Fibroblast of mammary gland (primary cell): ENCODE measurements around the gene MRPL2.

Experiments used
- DNase-seq: peaks from one replicate; pipeline ENCODE4 v3.0.0-alpha.2; 2010; ENCODE audit warnings: low read depth
- H3K4me3 ChIP-seq: 2 replicates; pipeline ENCODE4 v1.5.1; 2011; ENCODE audit warnings: low read depth, mild to moderate bottlenecking, low read length, moderate library complexity; ENCODE audit not compliant: control insufficient read depth
- TF ChIP-seq, protein P1 (sequence below): conservative IDR thresholded peaks from 2 replicates; pipeline ENCODE4 v1.5.1; 2011; ENCODE audit warnings: low read depth, low read length, inconsistent platforms; ENCODE audit not compliant: control insufficient read depth, insufficient read depth

The MRPL2 gene

GRCh38 chr6:43076464-43077332 lies 17.5 kb upstream of the MRPL2 start:
- peak; percentile 44 for DNase-seq
- TF ChIP-seq, protein P1, sequence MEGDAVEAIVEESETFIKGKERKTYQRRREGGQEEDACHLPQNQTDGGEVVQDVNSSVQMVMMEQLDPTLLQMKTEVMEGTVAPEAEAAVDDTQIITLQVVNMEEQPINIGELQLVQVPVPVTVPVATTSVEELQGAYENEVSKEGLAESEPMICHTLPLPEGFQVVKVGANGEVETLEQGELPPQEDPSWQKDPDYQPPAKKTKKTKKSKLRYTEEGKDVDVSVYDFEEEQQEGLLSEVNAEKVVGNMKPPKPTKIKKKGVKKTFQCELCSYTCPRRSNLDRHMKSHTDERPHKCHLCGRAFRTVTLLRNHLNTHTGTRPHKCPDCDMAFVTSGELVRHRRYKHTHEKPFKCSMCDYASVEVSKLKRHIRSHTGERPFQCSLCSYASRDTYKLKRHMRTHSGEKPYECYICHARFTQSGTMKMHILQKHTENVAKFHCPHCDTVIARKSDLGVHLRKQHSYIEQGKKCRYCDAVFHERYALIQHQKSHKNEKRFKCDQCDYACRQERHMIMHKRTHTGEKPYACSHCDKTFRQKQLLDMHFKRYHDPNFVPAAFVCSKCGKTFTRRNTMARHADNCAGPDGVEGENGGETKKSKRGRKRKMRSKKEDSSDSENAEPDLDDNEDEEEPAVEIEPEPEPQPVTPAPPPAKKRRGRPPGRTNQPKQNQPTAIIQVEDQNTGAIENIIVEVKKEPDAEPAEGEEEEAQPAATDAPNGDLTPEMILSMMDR, result no peak
- peak overlapping the region; percentile 80 for H3K4me3 ChIP-seq

GRCh38 chr6:43075670-43076463 lies 16.6 kb upstream of the MRPL2 start, which contains the start of gene PTK7:
PTK7 (plus strand) TSS chr6:43076314; CDS start chr6:43076489, 175 bp downstream.
- peak; percentile 36 for DNase-seq
- TF ChIP-seq, protein P1, result no peak
- H3K4me3 ChIP-seq, result peak within 1 kb of the TSS; percentile 80

DNA sequence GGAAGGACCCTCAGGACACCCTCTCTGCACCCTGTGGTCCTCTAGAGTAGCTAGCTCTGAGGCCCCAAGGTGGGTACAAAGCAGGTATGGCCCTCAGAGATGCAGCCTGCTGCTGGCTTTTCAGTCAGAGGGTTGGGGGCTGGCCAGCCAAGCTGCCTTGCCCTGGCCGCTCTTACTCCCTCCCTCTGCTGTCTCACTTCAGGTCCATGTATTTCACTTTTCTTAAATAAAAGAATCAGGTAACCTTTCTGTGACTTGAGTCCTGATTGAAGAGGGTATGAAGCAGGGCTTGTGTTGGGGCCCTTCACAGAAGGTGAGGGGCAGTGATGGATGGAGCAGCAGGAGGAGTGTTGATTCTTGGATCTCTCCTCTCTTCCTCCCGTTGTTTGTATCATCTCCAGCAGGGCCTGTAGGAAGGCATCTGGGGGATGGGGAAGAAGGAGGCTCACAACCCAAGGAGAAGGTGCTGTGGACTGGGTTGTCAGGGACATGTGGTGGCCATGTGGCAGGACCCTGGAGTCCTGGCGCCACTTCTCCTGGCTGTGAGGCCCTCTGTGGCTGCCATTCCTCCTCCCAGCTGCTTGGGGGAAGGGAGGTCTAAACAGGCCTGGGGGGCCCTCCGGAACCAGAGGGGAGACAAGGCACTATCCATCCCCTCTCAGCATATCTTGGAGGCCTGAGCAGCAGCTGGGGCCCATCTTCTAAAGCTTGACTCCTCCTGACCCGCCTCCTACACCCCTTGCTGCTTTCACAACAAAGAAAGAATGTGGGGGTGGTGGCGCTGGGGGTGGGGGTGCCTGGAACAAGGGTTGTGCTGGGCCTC lies 15.8 kb upstream of the MRPL2 start:
- peak; percentile 66 for DNase-seq
- TF ChIP-seq, protein P1, result no peak
- H3K4me3 ChIP-seq, result peak overlapping the region; percentile 37

GRCh38 chr6:43070028-43070632 lies 10.9 kb upstream of the MRPL2 start:
- no peak overlapping the region for H3K4me3 ChIP-seq
- peak; percentile 78 for DNase-seq
- TF ChIP-seq, protein P1, result peak; percentile 75

GRCh38 chr6:43062818-43063217 lies 3.6 kb upstream of the MRPL2 start:
- no peak for DNase-seq
- TF ChIP-seq, protein P1, result no peak
- no peak overlapping the region for H3K4me3 ChIP-seq

GRCh38 chr6:43061861-43062260 lies 2.6 kb upstream of the MRPL2 start:
- no peak overlapping the region for H3K4me3 ChIP-seq
- no peak for DNase-seq
- TF ChIP-seq, protein P1, result no peak
